Neural progenitor cell (in vitro differentiated cells): ENCODE measurements around the gene NTM. TPM values are rescaled to one million over a fixed set of nuclear protein-coding genes. Genes with fewer than 3 reads are reported as not detected.

ENCODE experiments used
- DNase-seq: peaks from one replicate; pipeline ENCODE4 v3.0.0-alpha.2; 2016; ENCODE audit warnings: low spot score
- H2AFZ ChIP-seq: fragments of 200-600 bp; sonication (generic); replicated peaks from 2 replicates; pipeline ENCODE4 v1.6.1; 2016; ENCODE audit warnings: antibody characterized with exemption
- H3F3A ChIP-seq: fragments of 200-600 bp; sonication (generic); 2 replicates; pipeline ENCODE4 v1.6.1; 2016; ENCODE audit warnings: antibody characterized with exemption, low read depth
- H3K27ac ChIP-seq: fragments of 200-600 bp; sonication (generic); 2 replicates; pipeline ENCODE4 v1.5.1; 2016; ENCODE audit warnings: mild to moderate bottlenecking
- H3K27me3 ChIP-seq: fragments of 200-600 bp; sonication (generic); 2 replicates; pipeline ENCODE4 v1.6.1; 2016; ENCODE audit warnings: mild to moderate bottlenecking, moderate library complexity
- H3K36me3 ChIP-seq: fragments of 200-600 bp; sonication (generic); 2 replicates; pipeline ENCODE4 v1.5.1; 2016
- H3K4me1 ChIP-seq: fragments of 200-600 bp; sonication (generic); 2 replicates; pipeline ENCODE4 v1.6.1; 2016; ENCODE audit warnings: mixed run types
- H3K4me2 ChIP-seq: fragments of 200-600 bp; sonication (generic); 2 replicates; pipeline ENCODE4 v1.6.1; 2016
- H3K4me3 ChIP-seq: fragments of 200-600 bp; sonication (generic); 2 replicates; pipeline ENCODE4 v1.5.1; 2016
- H3K79me2 ChIP-seq: fragments of 200-600 bp; sonication (generic); 2 replicates; pipeline ENCODE4 v1.6.1; 2016; ENCODE audit warnings: low read depth
- H3K9ac ChIP-seq: fragments of 200-600 bp; sonication (generic); 2 replicates; pipeline ENCODE4 v1.6.1; 2016
- H3K9me3 ChIP-seq: fragments of 200-600 bp; sonication (generic); 2 replicates; pipeline ENCODE4 v1.5.1; 2016; ENCODE audit warnings: low read depth
- H4K20me1 ChIP-seq: fragments of 200-600 bp; sonication (generic); 2 replicates; pipeline ENCODE4 v1.6.1; 2016; ENCODE audit warnings: low read depth
- H3K27ac Mint-ChIP-seq: 3 replicates; pipeline ENCODE4 v1.8.0; 2021; ENCODE audit warnings: mixed read lengths
- H3K27me3 Mint-ChIP-seq: 2 replicates; pipeline ENCODE4 v1.8.0; 2022; ENCODE audit warnings: low read depth, mild to moderate bottlenecking, inconsistent platforms, moderate library complexity, mixed read lengths; ENCODE audit not compliant: insufficient read depth
- H3K36me3 Mint-ChIP-seq: 3 replicates; pipeline ENCODE4 v1.8.0; 2021; ENCODE audit warnings: mixed read lengths
- H3K4me1 Mint-ChIP-seq: 3 replicates; pipeline ENCODE4 v1.8.0; 2021; ENCODE audit warnings: mixed read lengths
- H3K4me3 Mint-ChIP-seq: 3 replicates; pipeline ENCODE4 v1.8.0; 2021; ENCODE audit warnings: mild to moderate bottlenecking, moderate library complexity, mixed read lengths
- H3K9me3 Mint-ChIP-seq: 3 replicates; pipeline ENCODE4 v1.8.0; 2020; ENCODE audit warnings: mixed read lengths
- CTCF ChIP-seq: fragments of 200-600 bp; sonication (generic); IDR thresholded peaks from 2 replicates; pipeline ENCODE4 v1.5.1; 2017; ENCODE audit warnings: antibody characterized with exemption, mild to moderate bottlenecking
- EZH2 ChIP-seq: fragments of 200-600 bp; sonication (generic); IDR thresholded peaks from 2 replicates; pipeline ENCODE4 v1.6.1; 2017; ENCODE audit warnings: antibody characterized with exemption, mild to moderate bottlenecking, moderate library complexity
- EZH2phosphoT487 ChIP-seq: fragments of 200-600 bp; sonication (generic); IDR thresholded peaks from 2 replicates; pipeline ENCODE4 v1.6.1; 2017; ENCODE audit warnings: antibody characterized with exemption
- total RNA-seq: library from RNA; depleted of rRNA; stranded (reverse); fragments of >200 nt; gene quantifications from 2 replicates; pipeline ENCODE4 v1.2.3, GENCODE V29; 2015; ENCODE audit warnings: low replicate concordance

NTM gene
- total RNA-seq, 1 donor from 2014 or later: 4.3 TPM

GRCh38 chr11:131561501-131561900, 191.1 kb downstream of the NTM start:
- TF ChIP-seq CTCF (peak; percentile 21), EZH2phosphoT487 (no peak)

GRCh38 chr11:131561972-131562371, 191.6 kb downstream of the NTM start:
- Histone ChIP-seq H3K4me3 (no peak overlapping the region), H3K27me3 (no peaks in the 10 kb centered on the region), H3K9me3 (no peaks in the 10 kb centered on the region), H3K27ac (no peak overlapping the region), H4K20me1 (no peaks in the 10 kb centered on the region), H3K36me3 (no peaks in the 10 kb centered on the region), H3K4me2 (no peak overlapping the region), H3K4me1 (peaks cover 7% of the 10 kb centered on the region), H3K9ac (no peak overlapping the region), H2AFZ (no peak overlapping the region), H3F3A (no peaks in the 10 kb centered on the region), H3K79me2 (no peaks in the 10 kb centered on the region)
- peaks cover 11% of the 10 kb centered on the region for H3K4me1 Mint-ChIP-seq
- no peak for TF ChIP-seq EZH2
- TF ChIP-seq CTCF: no peak
- no peak for TF ChIP-seq EZH2phosphoT487
- H3K36me3 Mint-ChIP-seq: no peaks in the 10 kb centered on the region
- peaks cover 2% of the 10 kb centered on the region for H3K27me3 Mint-ChIP-seq
- DNase-seq: no peak
- H3K27ac Mint-ChIP-seq: no peak overlapping the region
- no peak overlapping the region for H3K4me3 Mint-ChIP-seq
- no peaks in the 10 kb centered on the region for H3K9me3 Mint-ChIP-seq

More at GRCh38 chr11:131561501-131561900, 191.1 kb downstream of the NTM start:
- DNase-seq: no peak
- H3K4me1 Mint-ChIP-seq: peaks cover 11% of the 10 kb centered on the region
- H3K9me3 ChIP-seq: no peaks in the 10 kb centered on the region
- H3K4me2 ChIP-seq: no peak overlapping the region
- no peaks in the 10 kb centered on the region for H3K79me2 ChIP-seq
- H2AFZ ChIP-seq: no peak overlapping the region
- H3K9me3 Mint-ChIP-seq: no peaks in the 10 kb centered on the region
- peaks cover 2% of the 10 kb centered on the region for H3K27me3 Mint-ChIP-seq
- H3K4me3 Mint-ChIP-seq: no peak overlapping the region
- H4K20me1 ChIP-seq: no peaks in the 10 kb centered on the region
- H3K27ac ChIP-seq: no peak overlapping the region
- peaks cover 7% of the 10 kb centered on the region for H3K4me1 ChIP-seq
- H3K4me3 ChIP-seq: no peak overlapping the region
- no peaks in the 10 kb centered on the region for H3K36me3 ChIP-seq
- no peaks in the 10 kb centered on the region for H3K27me3 ChIP-seq
- peak overlapping the region; percentile 57 for H3K27ac Mint-ChIP-seq
- no peaks in the 10 kb centered on the region for H3K36me3 Mint-ChIP-seq
- no peak overlapping the region for H3K9ac ChIP-seq
- no peaks in the 10 kb centered on the region for H3F3A ChIP-seq

- no peaks in the 10 kb centered on the region for H3K79me2 ChIP-seq
- Mint-ChIP-seq H3K36me3 (no peaks in the 10 kb centered on the region), H3K27me3 (no peaks in the 10 kb centered on the region), H3K27ac (no peak overlapping the region), H3K9me3 (no peaks in the 10 kb centered on the region), H3K4me1 (peaks cover 10% of the 10 kb centered on the region), H3K4me3 (no peak overlapping the region)
- H4K20me1 ChIP-seq: no peaks in the 10 kb centered on the region
- H3K27me3 ChIP-seq: no peaks in the 10 kb centered on the region
- no peak overlapping the region for H3K4me2 ChIP-seq
- H3K9ac ChIP-seq: no peak overlapping the region
- H3K4me1 ChIP-seq: peaks cover 14% of the 10 kb centered on the region
- H3K27ac ChIP-seq: no peak overlapping the region
- H2AFZ ChIP-seq: no peak overlapping the region
- TF ChIP-seq EZH2phosphoT487 (no peak), CTCF (no peak), EZH2 (no peak)
- H3K9me3 ChIP-seq: no peaks in the 10 kb centered on the region
- no peak overlapping the region for H3K4me3 ChIP-seq
- no peak for DNase-seq
- H3F3A ChIP-seq: no peaks in the 10 kb centered on the region
- no peaks in the 10 kb centered on the region for H3K36me3 ChIP-seq
Measured at GRCh38 chr11:131568318-131568717, 197.9 kb downstream of the NTM start.
